PC-3 (cell line): Measurements from ENCODE around the gene BRI3. TPM values are rescaled to one million over a fixed set of nuclear protein-coding genes. Genes with fewer than 3 reads are reported as not detected.

ENCODE experiments used
- ATAC-seq: fragments of 200-7000 bp; cut with Tn5 transposase; 2 replicates; pipeline ENCODE4 v1.9.1; 2020; ENCODE audit warnings: mild to moderate bottlenecking, moderate library complexity
- BruUV-seq: library from RNA; stranded (reverse); fragments of 400-500 nt; replicated peaks from 2 replicates; lab custom pipeline; 2021; lab: Mats Ljungman, UMichigan
- CTCF ChIA-PET: fragments of 300-600 bp; sonication (Branson Sonifier 250); formaldehyde crosslinking; loops from one replicate; lab custom pipeline; 2022; ENCODE audit warnings: antibody characterized with exemption; lab: Charles Lee
- POLR2A ChIA-PET: fragments of 300-600 bp; sonication (Branson Sonifier 250); formaldehyde crosslinking; loops from one replicate; lab custom pipeline; 2022; ENCODE audit warnings: antibody characterized with exemption; ENCODE audit not compliant: unreplicated experiment; lab: Charles Lee
- DNase-seq: peaks from one replicate; pipeline ENCODE4 v3.0.0-alpha.2; 2015
- H2AFZ ChIP-seq: fragments of 300-600 bp; sonication (generic); 2 replicates; pipeline ENCODE4 v1.6.0; 2016; ENCODE audit warnings: antibody characterized with exemption, low read length
- H3F3A ChIP-seq: fragments of 300-600 bp; sonication (generic); one replicate; pipeline ENCODE4 v1.6.0; 2017; ENCODE audit warnings: antibody characterized with exemption, low read length, control low read depth, mild to moderate bottlenecking; ENCODE audit not compliant: unreplicated experiment
- H3K27ac ChIP-seq: fragments of 300-600 bp; sonication (generic); 2 replicates; pipeline ENCODE4 v1.5.1; 2016; ENCODE audit warnings: mild to moderate bottlenecking, low read length
- H3K27me3 ChIP-seq: fragments of 300-600 bp; sonication (generic); 2 replicates; pipeline ENCODE4 v1.6.1; 2016; ENCODE audit warnings: low read length, mixed read lengths
- H3K36me3 ChIP-seq: fragments of 300-600 bp; sonication (generic); 2 replicates; pipeline ENCODE4 v1.6.1; 2016; ENCODE audit warnings: low read depth, mixed run types, low read length, mixed read lengths
- H3K4me1 ChIP-seq: fragments of 300-600 bp; sonication (generic); 2 replicates; pipeline ENCODE4 v1.5.1; 2016; ENCODE audit warnings: low read length; ENCODE audit not compliant: insufficient read depth
- H3K4me2 ChIP-seq: fragments of 300-600 bp; sonication (generic); 2 replicates; pipeline ENCODE4 v1.6.0; 2016; ENCODE audit warnings: low read length
- H3K4me3 ChIP-seq: fragments of 300-600 bp; sonication (generic); 2 replicates; pipeline ENCODE4 v1.5.1; 2016; ENCODE audit warnings: mild to moderate bottlenecking, low read length, mixed read lengths
- H3K79me2 ChIP-seq: fragments of 300-600 bp; sonication (generic); 2 replicates; pipeline ENCODE4 v1.6.1; 2017; ENCODE audit warnings: low read length, mixed read lengths
- H3K9ac ChIP-seq: fragments of 300-600 bp; sonication (generic); 2 replicates; pipeline ENCODE4 v1.6.0; 2016; ENCODE audit warnings: mild to moderate bottlenecking, low read length
- H3K9me2 ChIP-seq: fragments of 300-600 bp; sonication (generic); replicated peaks from 2 replicates; pipeline ENCODE4 v1.6.1; 2016; ENCODE audit warnings: mixed run types, low read length, mixed read lengths
- H3K9me3 ChIP-seq: fragments of 300-600 bp; sonication (generic); 2 replicates; pipeline ENCODE4 v1.6.1; 2016; ENCODE audit warnings: low read length, mixed read lengths
- H4K20me1 ChIP-seq: fragments of 300-600 bp; sonication (generic); 2 replicates; pipeline ENCODE4 v1.6.1; 2016; ENCODE audit warnings: low read length, mixed read lengths
- EZH2 ChIP-seq: fragments of 300-600 bp; sonication (generic); IDR thresholded peaks from one replicate; pipeline ENCODE4 v1.6.1; 2017; ENCODE audit warnings: antibody characterized with exemption, mild to moderate bottlenecking, low read length; ENCODE audit not compliant: unreplicated experiment
- EZH2phosphoT487 ChIP-seq: fragments of 300-600 bp; sonication (generic); IDR thresholded peaks from 2 replicates; pipeline ENCODE4 v1.6.1; 2018; ENCODE audit warnings: mild to moderate bottlenecking, antibody characterized with exemption, low read length, borderline replicate concordance
- intact Hi-C: fragments of 100-400 bp; cut with micrococcal nuclease; formaldehyde crosslinking; loops from 2 replicates; pipeline ENCODE4 v1.9.0; 2023
- total RNA-seq: library from RNA; depleted of rRNA; stranded (reverse); fragments of >200 nt; gene quantifications from 2 replicates; pipeline ENCODE4 v1.2.3, GENCODE V29; 2014
- TF ChIP-seq, protein P1 (sequence below): fragments of 300-600 bp; sonication (generic); conservative IDR thresholded peaks from 2 replicates; pipeline ENCODE4 v1.5.1; 2017; ENCODE audit warnings: antibody characterized with exemption, low read depth, mild to moderate bottlenecking, low read length

BRI3 gene
- total RNA-seq, 1 experiment from 2014 or later: 55.0 TPM

DNA sequence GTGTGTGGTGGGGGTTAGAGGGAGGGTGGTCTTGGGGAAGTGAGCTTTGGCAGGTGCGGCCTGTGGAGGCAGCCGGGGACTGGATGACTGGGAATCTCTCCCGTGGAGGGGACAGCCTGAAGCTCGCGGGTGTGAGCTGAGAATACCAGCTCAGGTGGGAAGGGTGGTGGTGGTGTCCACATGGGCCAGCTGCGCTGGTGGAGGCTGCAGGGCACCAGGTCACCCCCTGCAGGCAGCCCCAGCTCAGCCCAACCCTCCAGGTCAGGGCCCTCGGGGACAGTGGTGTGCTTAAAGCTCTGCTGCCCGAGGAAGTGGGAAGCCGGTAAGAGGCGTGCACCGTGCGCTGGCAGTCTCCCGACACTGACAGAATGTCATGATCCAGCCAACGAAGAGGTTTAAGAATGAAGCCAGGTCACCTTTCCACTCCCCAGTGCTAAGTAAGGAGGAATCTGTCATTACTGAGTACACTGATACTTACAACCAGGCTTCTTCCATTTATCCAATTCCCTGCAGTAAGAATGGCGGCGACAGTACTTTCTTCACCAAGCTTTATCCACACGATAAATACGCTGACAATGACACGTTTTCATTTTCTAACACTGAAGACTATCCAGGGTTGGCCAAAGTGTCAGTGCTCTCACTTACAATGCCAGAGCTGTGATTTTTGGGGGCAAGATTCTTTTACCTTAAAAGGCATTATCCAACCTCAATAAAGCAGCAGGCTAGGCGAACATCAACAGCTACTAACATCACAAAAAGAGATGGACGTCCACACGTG is 20.4 kb downstream of the BRI3 start:
- Histone ChIP-seq H2AFZ (no peak overlapping the region), H3K36me3 (peaks cover 6% of the 10 kb centered on the region; the same call in 1 of the 2 replicates), H3K4me3 (no peak overlapping the region), H3K4me1 (no peaks in the 10 kb centered on the region), H3K9me2 (no peaks in the 10 kb centered on the region), H4K20me1 (no peaks in the 10 kb centered on the region), H3K27me3 (no peaks in the 10 kb centered on the region), H3K4me2 (no peak overlapping the region), H3F3A (no peaks in the 10 kb centered on the region), H3K9me3 (no peaks in the 10 kb centered on the region), H3K79me2 (no peaks in the 10 kb centered on the region), H3K27ac (no peak overlapping the region), H3K9ac (no peak overlapping the region)
- TF ChIP-seq, protein P1, sequence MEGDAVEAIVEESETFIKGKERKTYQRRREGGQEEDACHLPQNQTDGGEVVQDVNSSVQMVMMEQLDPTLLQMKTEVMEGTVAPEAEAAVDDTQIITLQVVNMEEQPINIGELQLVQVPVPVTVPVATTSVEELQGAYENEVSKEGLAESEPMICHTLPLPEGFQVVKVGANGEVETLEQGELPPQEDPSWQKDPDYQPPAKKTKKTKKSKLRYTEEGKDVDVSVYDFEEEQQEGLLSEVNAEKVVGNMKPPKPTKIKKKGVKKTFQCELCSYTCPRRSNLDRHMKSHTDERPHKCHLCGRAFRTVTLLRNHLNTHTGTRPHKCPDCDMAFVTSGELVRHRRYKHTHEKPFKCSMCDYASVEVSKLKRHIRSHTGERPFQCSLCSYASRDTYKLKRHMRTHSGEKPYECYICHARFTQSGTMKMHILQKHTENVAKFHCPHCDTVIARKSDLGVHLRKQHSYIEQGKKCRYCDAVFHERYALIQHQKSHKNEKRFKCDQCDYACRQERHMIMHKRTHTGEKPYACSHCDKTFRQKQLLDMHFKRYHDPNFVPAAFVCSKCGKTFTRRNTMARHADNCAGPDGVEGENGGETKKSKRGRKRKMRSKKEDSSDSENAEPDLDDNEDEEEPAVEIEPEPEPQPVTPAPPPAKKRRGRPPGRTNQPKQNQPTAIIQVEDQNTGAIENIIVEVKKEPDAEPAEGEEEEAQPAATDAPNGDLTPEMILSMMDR: no peak
- TF ChIP-seq EZH2phosphoT487 (no peak), EZH2 (no peak)
- POLR2A ChIA-PET: interaction anchor here (0.8 kb wide), 1 partner anchor 99 kb away, joined by 3 read pairs; the partner anchor contains the start of gene BAIAP2L1
- DNase-seq: no peak
- CTCF ChIA-PET: no interaction called here
- no TSS peak for BruUV-seq
- ATAC-seq: no peak
- intact Hi-C loops: no loop called here

DNA sequence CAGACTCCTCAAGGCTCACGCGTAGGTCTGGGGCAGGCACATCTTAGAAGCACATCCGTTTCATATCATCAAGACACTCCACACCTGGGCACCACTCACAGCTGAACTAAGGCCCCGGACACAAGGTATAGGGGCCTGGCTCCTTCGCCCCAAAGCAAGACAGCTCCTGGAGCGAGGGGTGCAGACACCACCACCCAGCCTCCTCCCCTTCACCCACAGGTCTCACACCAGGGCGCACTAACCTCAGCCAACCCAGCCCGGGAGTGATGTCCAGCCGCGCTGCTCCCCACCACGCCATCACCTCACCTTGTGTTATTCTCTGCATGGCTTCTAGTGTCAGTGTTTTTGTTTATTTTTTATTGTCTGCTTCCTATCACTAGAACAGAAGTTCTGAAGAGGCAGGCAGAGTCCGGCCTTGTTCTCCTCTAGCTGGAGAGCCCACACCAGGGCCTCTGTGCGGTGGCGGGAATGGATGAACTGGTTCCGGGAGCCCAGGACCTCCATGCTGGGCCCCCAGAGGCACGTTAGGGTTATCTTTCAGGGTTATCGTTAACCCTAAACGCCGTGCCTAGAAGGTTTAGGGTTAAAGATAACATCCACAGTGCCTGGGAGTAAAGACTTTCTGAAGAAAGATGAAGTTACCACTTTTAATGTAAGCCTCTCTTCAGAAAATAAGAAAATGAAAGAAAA is 21.8 kb downstream of the BRI3 start:
- H3F3A ChIP-seq: no peaks in the 10 kb centered on the region
- intact Hi-C loops: no loop called here
- no peak overlapping the region for H3K4me2 ChIP-seq
- H3K9ac ChIP-seq: no peak overlapping the region
- H3K27me3 ChIP-seq: no peaks in the 10 kb centered on the region
- no peaks in the 10 kb centered on the region for H3K9me3 ChIP-seq
- peaks cover 11% of the 10 kb centered on the region; the same call in 1 of the 2 replicates for H3K36me3 ChIP-seq
- DNase-seq (no peak), ATAC-seq (no peak)
- no peak overlapping the region for H3K27ac ChIP-seq
- POLR2A ChIA-PET: no interaction called here
- H3K4me3 ChIP-seq: no peak overlapping the region
- H3K79me2 ChIP-seq: no peaks in the 10 kb centered on the region
- no peak overlapping the region for H2AFZ ChIP-seq
- no peaks in the 10 kb centered on the region for H3K4me1 ChIP-seq
- TF ChIP-seq, protein P1: no peak
- TF ChIP-seq EZH2phosphoT487 (no peak), EZH2 (no peak)
- CTCF ChIA-PET: no interaction called here
- no peaks in the 10 kb centered on the region for H4K20me1 ChIP-seq
- no peaks in the 10 kb centered on the region for H3K9me2 ChIP-seq
- BruUV-seq: no TSS peak

DNA sequence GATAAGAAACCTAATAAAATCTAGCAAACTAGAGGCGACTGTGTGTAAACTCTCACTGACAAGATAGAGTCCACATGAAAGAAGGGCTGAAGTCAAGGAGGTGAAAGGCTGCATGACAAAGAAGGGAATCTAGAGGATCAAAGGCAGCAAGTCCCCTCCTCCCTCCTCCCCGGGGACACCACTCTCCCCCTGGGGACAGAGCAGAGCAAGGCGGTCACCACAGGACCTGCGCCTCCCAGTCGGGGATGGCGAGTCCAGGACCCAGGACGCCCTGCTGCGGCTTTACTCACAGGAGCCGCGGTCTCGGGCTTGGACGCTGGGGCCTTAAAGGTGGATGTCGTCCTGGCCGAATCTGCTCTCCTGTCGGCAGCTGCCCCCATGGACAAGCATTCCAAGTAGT is 22.4 kb downstream of the BRI3 start:
- no TSS peak for BruUV-seq
- H3K36me3 ChIP-seq: peaks cover 11% of the 10 kb centered on the region; the same call in 1 of the 2 replicates
- H3K4me1 ChIP-seq: no peaks in the 10 kb centered on the region
- no peaks in the 10 kb centered on the region for H3K27me3 ChIP-seq
- ChIA-PET CTCF (no interaction called here), POLR2A (no interaction called here)
- H3K9ac ChIP-seq: no peak overlapping the region
- H3K4me2 ChIP-seq: no peak overlapping the region
- no peaks in the 10 kb centered on the region for H3K9me3 ChIP-seq
- intact Hi-C loops: no loop called here
- H3K27ac ChIP-seq: no peak overlapping the region
- H3K9me2 ChIP-seq: no peaks in the 10 kb centered on the region
- H3K79me2 ChIP-seq: no peaks in the 10 kb centered on the region
- H2AFZ ChIP-seq: no peak overlapping the region
- ATAC-seq: no peak
- H3K4me3 ChIP-seq: no peak overlapping the region
- no peak for TF ChIP-seq EZH2phosphoT487
- TF ChIP-seq, protein P1: no peak
- no peak for TF ChIP-seq EZH2
- no peak for DNase-seq
- H3F3A ChIP-seq: no peaks in the 10 kb centered on the region
- no peaks in the 10 kb centered on the region for H4K20me1 ChIP-seq
